ENCODE measurements around the gene TOM1. TPM values are rescaled to one million over a fixed set of nuclear protein-coding genes. Genes with fewer than 3 reads are reported as not detected.
A peak's percentile ranks its signal among the peaks of the same experiment; 100 is the strongest.

The TOM1 gene
- total and polyA plus RNA-seq, 2 experiments from 2014 or later = 108 to 114 TPM

- DNase-seq (ENCODE audit: low spot score) = no peak
- TF ChIP-seq EZH2 (IDR thresholded peaks at IDR 0.05; ENCODE audit: borderline replicate concordance) (no peak), CTCF (IDR thresholded peaks at IDR 0.05; ENCODE audit: poor library complexity) (no peak), EZH2phosphoT487 (IDR thresholded peaks at IDR 0.05; ENCODE audit: low read depth, severe bottlenecking, unreplicated experiment) (no peak)
- 2% methylated on average over 3 of the region's 3 CpGs for WGBS (ENCODE audit: low lambda C conversion rate, missing lambda C conversion rate)
- H3K79me2 ChIP-seq = peaks cover 40% of the 10 kb centered on the region
- H3K4me2 ChIP-seq = peak overlapping the region; percentile 72
- peak overlapping the region; percentile 58 for H2AFZ ChIP-seq
- H3K36me3 ChIP-seq (replicated peaks; ENCODE audit: insufficient read depth, low read depth) = no peaks in the 10 kb centered on the region
- H3K4me1 ChIP-seq (ENCODE audit: insufficient read depth) = peaks cover 4% of the 10 kb centered on the region
- H3K9me3 ChIP-seq (ENCODE audit: low read depth) = no peaks in the 10 kb centered on the region
- H3K4me3 ChIP-seq = peak overlapping the region; percentile 15
- no peaks in the 10 kb centered on the region for H3K9me2 ChIP-seq (replicated peaks; ENCODE audit: insufficient read depth)
- H3K27ac ChIP-seq = peak overlapping the region; percentile 15
- no peaks in the 10 kb centered on the region for H3K27me3 ChIP-seq
- H4K20me1 ChIP-seq (ENCODE audit: insufficient read depth, poor library complexity, severe bottlenecking) = no peaks in the 10 kb centered on the region
Observed at GRCh38 chr22:35257002-35257320, 42.7 kb upstream of the TOM1 start.

- H3K36me3 ChIP-seq (replicated peaks; ENCODE audit: insufficient read depth, low read depth) = no peaks in the 10 kb centered on the region
- H3K4me3 ChIP-seq = peak within 1 kb of the TSS; percentile 96
- no peaks in the 10 kb centered on the region for H3K9me2 ChIP-seq (replicated peaks; ENCODE audit: insufficient read depth)
- no peaks in the 10 kb centered on the region for H3K27me3 ChIP-seq
- peaks cover 42% of the 10 kb centered on the region for H3K79me2 ChIP-seq
- peak within 1 kb of the TSS; percentile 96 for H3K27ac ChIP-seq
- H4K20me1 ChIP-seq (ENCODE audit: insufficient read depth, poor library complexity, severe bottlenecking) = no peaks in the 10 kb centered on the region
- TF ChIP-seq EZH2phosphoT487 (IDR thresholded peaks at IDR 0.05; ENCODE audit: low read depth, severe bottlenecking, unreplicated experiment) (no peak), CTCF (IDR thresholded peaks at IDR 0.05; ENCODE audit: poor library complexity) (peak; percentile 25)
- WGBS (ENCODE audit: low lambda C conversion rate, missing lambda C conversion rate) = under 1% methylated on average over 25 of the region's 84 CpGs
- peak within 1 kb of the TSS; percentile 89 for H2AFZ ChIP-seq
- peak within 1 kb of the TSS; percentile 95 for H3K4me2 ChIP-seq
- H3K4me1 ChIP-seq (ENCODE audit: insufficient read depth) = peaks cover 4% of the 10 kb centered on the region
- no peaks in the 10 kb centered on the region for H3K9me3 ChIP-seq (ENCODE audit: low read depth)
- DNase-seq (ENCODE audit: low spot score) = peak; percentile 95
Observed at GRCh38 chr22:35257321-35258190, 42.1 kb upstream of the TOM1 start, which contains the start of gene HMGXB4. Gene HMGXB4 (plus strand): TSS chr22:35257493. CDS start chr22:35262391, 4,898 bp downstream.

GRCh38 chr22:35258191-35258988 is 41.3 kb upstream of the TOM1 start:
- H3K79me2 ChIP-seq = peaks cover 42% of the 10 kb centered on the region
- 21% methylated on average over 23 of the region's 23 CpGs for WGBS (ENCODE audit: low lambda C conversion rate, missing lambda C conversion rate)

More at GRCh38 chr22:35258191-35258988, 41.3 kb upstream of the TOM1 start:
- Histone ChIP-seq H3K4me1 (ENCODE audit: insufficient read depth) (peaks cover 4% of the 10 kb centered on the region), H3K36me3 (replicated peaks; ENCODE audit: insufficient read depth, low read depth) (no peaks in the 10 kb centered on the region), H3K27ac (peak overlapping the region; percentile 96), H2AFZ (peak overlapping the region; percentile 89), H3K4me3 (peak overlapping the region; percentile 96), H3K9me2 (replicated peaks; ENCODE audit: insufficient read depth) (no peaks in the 10 kb centered on the region), H3K4me2 (peak overlapping the region; percentile 95), H3K9me3 (ENCODE audit: low read depth) (no peaks in the 10 kb centered on the region), H3K27me3 (no peaks in the 10 kb centered on the region), H4K20me1 (ENCODE audit: insufficient read depth, poor library complexity, severe bottlenecking) (no peaks in the 10 kb centered on the region)
- no peak for TF ChIP-seq EZH2 (IDR thresholded peaks at IDR 0.05; ENCODE audit: borderline replicate concordance)
- TF ChIP-seq EZH2phosphoT487 (IDR thresholded peaks at IDR 0.05; ENCODE audit: low read depth, severe bottlenecking, unreplicated experiment) = no peak
- no peak for TF ChIP-seq CTCF (IDR thresholded peaks at IDR 0.05; ENCODE audit: poor library complexity)
- DNase-seq (ENCODE audit: low spot score) = peak; percentile 24
